Uterus (tissue), 4 donors: ENCODE data around the gene ZSCAN21. TPM values are rescaled to one million over a fixed set of nuclear protein-coding genes. Genes with fewer than 3 reads are reported as not detected.

Experiments used
- DNase-seq, 2 donors: peaks; one replicate each; pipeline ENCODE4 v3.0.0-alpha.2; 2019 to 2020
- H3K27ac ChIP-seq, 2 donors: fragments of 200-600 bp; sonication (generic); 1 replicate in 1 of 2; 2 replicates in 1 of 2; pipeline ENCODE4 v1.5.1; 2016 to 2018
- H3K27me3 ChIP-seq, 2 donors: fragments of 200-600 bp; sonication (generic); one replicate each; pipeline ENCODE4 v1.5.1; 2018 to 2019; ENCODE audit warnings: control low read depth in 1 of 2
- H3K36me3 ChIP-seq, 2 donors: fragments of 200-600 bp; sonication (generic); one replicate each; pipeline ENCODE4 v1.5.1; 2019; ENCODE audit warnings: control low read depth in 1 of 2
- H3K4me1 ChIP-seq, 2 donors: fragments of 200-600 bp; sonication (generic); one replicate each; pipeline ENCODE4 v1.5.1; 2018 to 2019; ENCODE audit warnings: control low read depth in 1 of 2
- H3K4me3 ChIP-seq, 2 donors: fragments of 200-600 bp; sonication (generic); 1 replicate in 1 of 2; 2 replicates in 1 of 2; pipeline ENCODE4 v1.5.1; 2018 to 2019; ENCODE audit warnings: mild to moderate bottlenecking in 1 of 2
- H3K9me3 ChIP-seq, 2 donors: fragments of 200-600 bp; sonication (generic); one replicate each; pipeline ENCODE4 v1.5.1; 2019; ENCODE audit warnings: control low read depth in 1 of 2
- POLR2A ChIP-seq, 2 donors: fragments of 450-650 bp; IDR thresholded peaks; one replicate each; pipeline ENCODE4 v1.6.1; 2016; ENCODE audit warnings: antibody characterized with exemption in 2 of 2, mild to moderate bottlenecking in 1 of 2, moderate library complexity in 1 of 2
- intact Hi-C: fragments of 100-400 bp; cut with DNase I; formaldehyde crosslinking; loops from one replicate; pipeline ENCODE4 v1.15.1; 2023; ENCODE audit warnings: low total_unique reads
- total RNA-seq, 4 donors: library from RNA; depleted of rRNA in 3 of 4; stranded (reverse); fragments of >200 nt in 3 of 4; gene quantifications; one replicate each; pipeline versions ENCODE4 v1.1.0 to v1.2.4, GENCODE V29; 2014 to 2023
- TF ChIP-seq, protein P1 (sequence below), 4 experiments: fragments of 200-600 bp in 2 of 4; fragments of 450-650 bp in 2 of 4; sonication (generic) in 2 of 4; IDR thresholded peaks; one replicate each; pipeline ENCODE4 v1.5.1; 2016 to 2019; ENCODE audit warnings: antibody characterized with exemption in 4 of 4, mild to moderate bottlenecking in 2 of 4, moderate library complexity in 1 of 4
- donor health status: DM: yes; HTN: yes; CAD: no.

ZSCAN21 gene
- total RNA-seq, 4 donors from 2014 or later, result 5.0 to 28.9 (median 17.0) TPM

DNA sequence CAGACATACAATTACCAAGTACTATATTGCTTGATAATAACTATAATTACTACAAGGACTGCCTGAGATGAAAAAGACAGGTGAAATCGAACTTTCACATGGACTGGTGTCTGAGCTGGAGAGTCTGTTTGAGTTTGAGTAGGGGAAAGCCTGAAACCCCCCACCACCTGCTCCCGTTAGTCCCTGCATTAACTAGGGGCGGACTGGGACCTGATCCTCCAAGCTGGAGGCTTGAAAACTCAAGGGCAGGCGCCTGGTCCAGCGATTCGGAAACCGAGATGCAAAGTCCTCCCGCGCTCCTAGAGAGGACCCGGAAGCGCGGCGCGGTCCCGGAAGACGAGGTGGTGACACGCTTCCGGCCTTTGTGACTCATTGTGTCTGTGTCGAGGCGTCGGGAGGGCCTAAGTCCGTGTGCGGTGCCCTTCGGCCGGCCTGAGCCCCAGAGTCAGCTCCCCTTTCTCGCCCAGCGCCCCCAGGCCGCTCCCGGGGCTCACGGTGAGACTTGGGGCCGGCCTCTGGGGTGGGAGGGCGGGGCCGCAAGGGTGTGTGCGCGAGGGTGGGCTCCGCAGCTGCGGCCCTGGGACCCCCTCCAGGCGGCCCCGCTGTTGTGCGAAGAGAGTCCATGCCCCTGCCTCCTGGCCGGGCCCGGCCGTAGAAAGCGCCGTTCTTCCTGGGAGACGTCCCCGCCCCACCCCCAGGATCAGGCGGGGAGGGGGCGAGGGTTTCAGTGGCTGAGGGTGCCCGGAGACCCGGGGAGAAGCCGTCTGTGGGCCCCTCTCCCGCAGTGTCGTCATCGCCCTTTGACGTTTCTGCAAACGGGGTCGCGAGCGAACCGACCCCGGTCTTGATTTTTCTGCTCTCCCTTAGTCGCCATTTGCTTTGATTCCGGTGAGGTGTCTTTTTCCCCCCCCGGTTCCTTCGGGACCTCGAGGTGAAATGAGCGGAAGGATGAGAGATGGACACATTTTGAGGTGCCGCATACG, 34.1 kb upstream of the ZSCAN21 start, which contains the start of gene ZKSCAN1:
Gene ZKSCAN1, plus strand, starts transcription at position 365 of the 983 bp plus-strand sequence. CDS start 7,911 bp downstream, outside the sequence.
- DNase-seq, result peak; percentile 86 to 87
- intact Hi-C loops, result no loop called here
- no peaks in the 10 kb centered on the region for H3K27me3 ChIP-seq
- TF ChIP-seq POLR2A (IDR thresholded peaks at IDR 0.05), result peak; percentile 60 to 82
- TF ChIP-seq, protein P1, sequence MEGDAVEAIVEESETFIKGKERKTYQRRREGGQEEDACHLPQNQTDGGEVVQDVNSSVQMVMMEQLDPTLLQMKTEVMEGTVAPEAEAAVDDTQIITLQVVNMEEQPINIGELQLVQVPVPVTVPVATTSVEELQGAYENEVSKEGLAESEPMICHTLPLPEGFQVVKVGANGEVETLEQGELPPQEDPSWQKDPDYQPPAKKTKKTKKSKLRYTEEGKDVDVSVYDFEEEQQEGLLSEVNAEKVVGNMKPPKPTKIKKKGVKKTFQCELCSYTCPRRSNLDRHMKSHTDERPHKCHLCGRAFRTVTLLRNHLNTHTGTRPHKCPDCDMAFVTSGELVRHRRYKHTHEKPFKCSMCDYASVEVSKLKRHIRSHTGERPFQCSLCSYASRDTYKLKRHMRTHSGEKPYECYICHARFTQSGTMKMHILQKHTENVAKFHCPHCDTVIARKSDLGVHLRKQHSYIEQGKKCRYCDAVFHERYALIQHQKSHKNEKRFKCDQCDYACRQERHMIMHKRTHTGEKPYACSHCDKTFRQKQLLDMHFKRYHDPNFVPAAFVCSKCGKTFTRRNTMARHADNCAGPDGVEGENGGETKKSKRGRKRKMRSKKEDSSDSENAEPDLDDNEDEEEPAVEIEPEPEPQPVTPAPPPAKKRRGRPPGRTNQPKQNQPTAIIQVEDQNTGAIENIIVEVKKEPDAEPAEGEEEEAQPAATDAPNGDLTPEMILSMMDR (IDR thresholded peaks at IDR 0.05), result peak in 1 of 4 experiments; percentile 17
- H3K4me1 ChIP-seq, result peaks cover 0 to 8% of the 10 kb centered on the region in 2 donors
- H3K9me3 ChIP-seq, result no peaks in the 10 kb centered on the region
- H3K4me3 ChIP-seq, result peak within 1 kb of the TSS; percentile 99
- H3K36me3 ChIP-seq, result no peaks in the 10 kb centered on the region
- H3K27ac ChIP-seq, result peak within 1 kb of the TSS; percentile 97 to 99

GRCh38 chr7:100016215-100016901, 33.2 kb upstream of the ZSCAN21 start:
- Histone ChIP-seq H3K27me3 (no peaks in the 10 kb centered on the region), H3K36me3 (no peaks in the 10 kb centered on the region), H3K9me3 (no peaks in the 10 kb centered on the region), H3K4me1 (peaks cover 0 to 8% of the 10 kb centered on the region in 2 donors), H3K27ac (peak overlapping the region; percentile 97 to 99), H3K4me3 (peak overlapping the region; percentile 99)
- no peak for DNase-seq
- intact Hi-C loops, result no loop called here
- TF ChIP-seq, protein P1 (IDR thresholded peaks at IDR 0.05), result no peak

- no peak for TF ChIP-seq POLR2A (IDR thresholded peaks at IDR 0.05)
- TF ChIP-seq, protein P1 (IDR thresholded peaks at IDR 0.05), result no peak
- H3K4me3 ChIP-seq, result no peak overlapping the region
- intact Hi-C loops, result no loop called here
- H3K27me3 ChIP-seq, result no peaks in the 10 kb centered on the region
- H3K36me3 ChIP-seq, result no peaks in the 10 kb centered on the region
- H3K9me3 ChIP-seq, result no peaks in the 10 kb centered on the region
- H3K27ac ChIP-seq, result no peak overlapping the region
- no peak for DNase-seq
- peaks cover 0 to 8% of the 10 kb centered on the region in 2 donors for H3K4me1 ChIP-seq
Measured at GRCh38 chr7:100017300-100017699, 32.3 kb upstream of the ZSCAN21 start.

DNA sequence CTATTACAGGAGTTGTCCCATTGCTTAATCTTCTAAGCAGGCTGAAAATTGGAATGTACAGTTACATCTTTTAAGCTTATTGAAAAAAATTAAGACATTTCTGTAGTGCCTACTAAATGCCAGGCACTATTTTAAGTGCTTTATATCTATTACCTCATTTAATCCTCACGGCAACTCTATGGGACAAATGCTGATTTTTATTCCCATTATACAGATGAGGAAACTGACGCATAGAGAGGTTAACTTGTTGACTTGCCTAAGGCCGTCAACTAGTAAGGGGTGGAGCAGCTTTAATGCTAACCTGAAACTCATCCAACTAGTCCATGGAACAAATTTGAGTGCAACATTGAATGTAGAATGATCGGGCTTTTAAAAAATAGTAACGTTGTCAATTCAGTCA, 31.7 kb upstream of the ZSCAN21 start:
- Histone ChIP-seq H3K4me3 (no peak overlapping the region), H3K27me3 (no peaks in the 10 kb centered on the region), H3K27ac (no peak overlapping the region), H3K4me1 (peaks cover 0 to 8% of the 10 kb centered on the region in 2 donors), H3K9me3 (no peaks in the 10 kb centered on the region), H3K36me3 (no peaks in the 10 kb centered on the region)
- no peak for DNase-seq
- no peak for TF ChIP-seq POLR2A (IDR thresholded peaks at IDR 0.05)
- TF ChIP-seq, protein P1 (IDR thresholded peaks at IDR 0.05), result no peak
- intact Hi-C loops, result no loop called here
